ENCODE results near the gene GNG7.

The GNG7 gene

DNA sequence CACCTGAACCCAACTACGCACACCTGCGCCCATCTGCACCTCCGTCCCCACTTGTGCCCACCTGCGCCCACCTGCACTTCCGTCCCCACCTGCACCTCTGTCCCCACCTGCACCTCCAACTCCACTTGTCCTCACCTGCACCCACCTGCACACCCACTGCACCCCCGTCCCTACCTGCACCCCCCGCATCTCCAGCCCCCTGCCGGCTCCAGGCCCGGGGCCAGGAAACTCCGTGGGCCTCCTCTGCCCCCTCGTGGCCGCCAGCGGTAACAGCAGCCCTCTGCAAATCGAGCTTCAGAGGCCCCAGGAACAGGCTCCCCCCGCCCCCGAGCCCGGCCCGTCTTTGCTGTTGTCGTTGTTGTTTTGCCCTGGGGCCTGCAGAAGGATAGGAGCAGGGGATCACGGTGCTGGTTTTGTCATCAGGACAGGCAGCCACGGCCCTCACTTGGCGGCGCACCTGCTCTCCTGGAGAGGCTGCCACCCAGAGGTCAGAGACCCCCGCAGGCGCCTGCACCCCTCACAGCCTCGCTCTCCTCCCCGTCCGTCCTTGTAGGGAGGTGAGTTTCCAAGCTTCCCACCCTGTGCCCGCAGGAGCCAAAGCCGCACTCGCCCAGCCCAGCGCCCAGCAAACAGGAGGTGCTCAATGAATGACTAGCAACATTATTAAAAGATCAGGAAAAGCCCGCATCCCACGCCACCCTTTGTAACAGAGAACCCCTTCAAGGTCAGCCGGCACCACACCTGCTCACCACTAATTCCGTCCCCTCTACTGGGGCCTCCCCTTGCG lies 65.4 kb downstream of the GNG7 start:
- Histone ChIP-seq H3K4me1 (ENCODE audit: control extremely low read depth in 1 of 4, control insufficient read depth in 4 of 4, insufficient read depth in 4 of 4, low read length in 3 of 4) (peaks cover 1 to 28% (median 22%) of the 10 kb centered on the region in 4 experiments), H3K27me3 (replicated peaks in 2 of 5; ENCODE audit: control insufficient read depth in 4 of 5, insufficient read depth in 5 of 5, low read length in 4 of 5) (no peaks in the 10 kb centered on the region), H3K36me3 (ENCODE audit: control insufficient read depth in 4 of 4, insufficient read depth in 4 of 4, low read length in 3 of 4) (no peaks in the 10 kb centered on the region), H3K4me3 (ENCODE audit: control insufficient read depth in 1 of 7, extremely low read depth in 1 of 7, insufficient read depth in 4 of 7, low read depth in 2 of 7, low read length in 6 of 7) (peak overlapping the region in 4 of 7 experiments; percentile 13 to 67 (median 38)), H3K27ac (ENCODE audit: insufficient read depth in 1 of 2, low read depth in 1 of 2, low read length in 2 of 2, poor library complexity in 1 of 2, severe bottlenecking in 2 of 2) (no peak overlapping the region), H3K9me3 (ENCODE audit: control extremely low read depth in 1 of 5, control insufficient read depth in 4 of 5, insufficient read depth in 2 of 5, low read depth in 1 of 5, low read length in 4 of 5) (no peaks in the 10 kb centered on the region)
- 30% methylated on average over 27 of the region's 37 CpGs for WGBS (ENCODE audit: insufficient coverage)
- ChIA-PET POLR2A (interaction anchor here (0.6 kb wide), 3 partner anchors 9 to 160 kb away, joined by 3 to 4 read pairs (median 3); no protein-coding TSS in a partner anchor), CTCF (interaction anchor here (0.5 to 4.0 kb wide), 18 partner anchors 9 to 345 kb away, joined by 3 to 41 read pairs (median 4); partner anchors contain the start of gene LMNB2)
- peak; percentile 72 to 80 (median 78) for DNase-seq

DNA sequence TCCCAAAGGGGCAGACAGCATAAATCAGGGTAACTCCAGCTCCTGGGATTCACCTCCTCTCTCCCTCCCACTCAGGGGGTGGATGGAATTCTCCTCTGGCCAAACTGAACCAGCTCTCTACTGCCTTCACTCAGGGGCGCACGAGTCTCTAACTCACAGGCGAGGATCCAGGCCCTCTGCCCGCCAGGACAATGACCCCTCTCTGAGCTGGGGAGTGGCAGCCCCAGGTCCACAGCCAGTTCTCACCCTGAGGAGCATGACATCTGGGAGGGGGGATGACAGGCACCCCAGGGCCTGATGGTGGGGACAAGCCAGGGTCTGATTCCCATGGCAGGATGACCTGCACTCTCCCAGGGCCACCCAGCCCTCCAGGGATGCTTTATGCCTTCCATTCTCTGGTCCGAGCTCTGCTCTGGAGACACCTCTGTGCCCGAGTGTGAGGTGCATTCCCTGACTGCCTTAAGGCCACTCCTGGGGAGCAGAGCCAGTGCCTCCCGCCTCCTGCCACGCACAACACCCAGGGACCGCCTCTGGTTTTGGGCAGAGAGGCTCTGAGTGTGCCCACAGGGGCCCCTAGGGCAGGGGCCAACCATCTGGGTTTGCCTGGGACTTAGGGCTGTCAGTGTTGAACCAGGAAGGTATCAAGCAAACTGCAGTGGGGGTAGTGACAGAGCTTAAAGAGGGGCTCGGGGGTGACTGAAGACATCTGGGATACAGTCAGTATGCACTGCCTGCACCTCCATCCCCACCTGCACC lies 66.2 kb downstream of the GNG7 start:
- H3K36me3 ChIP-seq (ENCODE audit: control insufficient read depth in 4 of 4, insufficient read depth in 4 of 4, low read length in 3 of 4) = no peaks in the 10 kb centered on the region
- H3K27me3 ChIP-seq (replicated peaks in 2 of 5; ENCODE audit: control insufficient read depth in 4 of 5, insufficient read depth in 5 of 5, low read length in 4 of 5) = no peaks in the 10 kb centered on the region
- POLR2A ChIA-PET = interaction anchor here (0.6 to 0.9 kb wide), 2 partner anchors 46 to 160 kb away, joined by 3 to 5 read pairs; partner anchors contain the start of gene GADD45B

GRCh38 chr19:2634960-2635359 lies 67.5 kb downstream of the GNG7 start:
- POLR2A ChIA-PET = no interaction called here

More for the DNA sequence above, 66.2 kb downstream of the GNG7 start:
- Histone ChIP-seq H3K27ac (ENCODE audit: insufficient read depth in 1 of 2, low read depth in 1 of 2, low read length in 2 of 2, poor library complexity in 1 of 2, severe bottlenecking in 2 of 2) (no peak overlapping the region), H3K4me1 (ENCODE audit: control extremely low read depth in 1 of 4, control insufficient read depth in 4 of 4, insufficient read depth in 4 of 4, low read length in 3 of 4) (peaks cover 1 to 28% (median 23%) of the 10 kb centered on the region in 4 experiments), H3K9me3 (ENCODE audit: control extremely low read depth in 1 of 5, control insufficient read depth in 4 of 5, insufficient read depth in 2 of 5, low read depth in 1 of 5, low read length in 4 of 5) (peaks cover 0 to 2% (median 0%) of the 10 kb centered on the region in 5 experiments), H3K4me3 (ENCODE audit: control insufficient read depth in 1 of 7, extremely low read depth in 1 of 7, insufficient read depth in 4 of 7, low read depth in 2 of 7, low read length in 6 of 7) (no peak overlapping the region)
- 90% methylated on average over 10 of the region's 10 CpGs for WGBS (ENCODE audit: insufficient coverage)
- DNase-seq = no peak
- CTCF ChIA-PET = interaction anchor here (0.5 to 4.0 kb wide), 21 partner anchors 8 to 216 kb away, joined by 3 to 41 read pairs (median 4); no protein-coding TSS in a partner anchor

GRCh38 chr19:2634228-2634951 lies 68.1 kb downstream of the GNG7 start:
- Histone ChIP-seq H3K4me1 (ENCODE audit: control extremely low read depth in 1 of 4, control insufficient read depth in 4 of 4, insufficient read depth in 4 of 4, low read length in 3 of 4) (peaks cover 3 to 35% (median 31%) of the 10 kb centered on the region in 4 experiments), H3K9me3 (ENCODE audit: control extremely low read depth in 1 of 5, control insufficient read depth in 4 of 5, insufficient read depth in 2 of 5, low read depth in 1 of 5, low read length in 4 of 5) (peaks cover 0 to 9% (median 0%) of the 10 kb centered on the region in 5 experiments), H3K4me3 (ENCODE audit: control insufficient read depth in 1 of 7, extremely low read depth in 1 of 7, insufficient read depth in 4 of 7, low read depth in 2 of 7, low read length in 6 of 7) (no peak overlapping the region), H3K27ac (ENCODE audit: insufficient read depth in 1 of 2, low read depth in 1 of 2, low read length in 2 of 2, poor library complexity in 1 of 2, severe bottlenecking in 2 of 2) (no peak overlapping the region), H3K27me3 (replicated peaks in 2 of 5; ENCODE audit: control insufficient read depth in 4 of 5, insufficient read depth in 5 of 5, low read length in 4 of 5) (no peaks in the 10 kb centered on the region), H3K36me3 (ENCODE audit: control insufficient read depth in 4 of 4, insufficient read depth in 4 of 4, low read length in 3 of 4) (no peaks in the 10 kb centered on the region)
- ChIA-PET CTCF (interaction anchor here (0.6 to 4.0 kb wide), 5 partner anchors 11 to 73 kb away, joined by 3 to 41 read pairs (median 4); no protein-coding TSS in a partner anchor), POLR2A (no interaction called here)
- no peak for DNase-seq
- WGBS (ENCODE audit: insufficient coverage) = 94% methylated on average over 21 of the region's 28 CpGs

More at GRCh38 chr19:2634960-2635359, 67.5 kb downstream of the GNG7 start:
- CTCF ChIA-PET = interaction anchor here (1.5 to 4.0 kb wide), 6 partner anchors 7 to 60 kb away, joined by 4 to 41 read pairs (median 10); no protein-coding TSS in a partner anchor
- 100% methylated on average over 5 of the region's 9 CpGs for WGBS (ENCODE audit: insufficient coverage)
- Histone ChIP-seq H3K9me3 (ENCODE audit: control extremely low read depth in 1 of 5, control insufficient read depth in 4 of 5, insufficient read depth in 2 of 5, low read depth in 1 of 5, low read length in 4 of 5) (peaks cover 0 to 9% (median 0%) of the 10 kb centered on the region in 5 experiments), H3K4me1 (ENCODE audit: control extremely low read depth in 1 of 4, control insufficient read depth in 4 of 4, insufficient read depth in 4 of 4, low read length in 3 of 4) (peaks cover 1 to 30% (median 26%) of the 10 kb centered on the region in 4 experiments), H3K36me3 (ENCODE audit: control insufficient read depth in 4 of 4, insufficient read depth in 4 of 4, low read length in 3 of 4) (no peaks in the 10 kb centered on the region), H3K27me3 (replicated peaks in 2 of 5; ENCODE audit: control insufficient read depth in 4 of 5, insufficient read depth in 5 of 5, low read length in 4 of 5) (no peaks in the 10 kb centered on the region), H3K27ac (ENCODE audit: insufficient read depth in 1 of 2, low read depth in 1 of 2, low read length in 2 of 2, poor library complexity in 1 of 2, severe bottlenecking in 2 of 2) (no peak overlapping the region), H3K4me3 (ENCODE audit: control insufficient read depth in 1 of 7, extremely low read depth in 1 of 7, insufficient read depth in 4 of 7, low read depth in 2 of 7, low read length in 6 of 7) (no peak overlapping the region)
- no peak for DNase-seq

DNA sequence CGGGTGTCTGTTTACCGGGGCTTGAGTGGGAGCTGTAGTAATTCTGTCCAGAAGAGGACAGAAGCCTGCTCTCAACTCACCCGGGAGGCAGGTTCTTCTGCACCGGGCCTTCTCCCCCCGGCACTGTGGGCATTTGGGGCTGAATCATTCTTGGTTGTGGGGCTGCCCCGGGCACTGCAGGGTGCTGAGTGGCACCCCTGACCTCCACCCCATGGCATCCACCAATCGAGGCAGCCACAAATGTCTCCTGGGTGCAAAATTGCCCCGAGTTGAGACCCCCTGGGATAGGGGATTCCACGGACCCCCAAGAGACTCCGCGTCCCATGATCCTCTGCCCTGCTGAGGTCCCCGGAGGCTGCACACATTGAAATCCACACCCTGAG lies 68.8 kb downstream of the GNG7 start:
- DNase-seq = no peak
- H3K9me3 ChIP-seq (ENCODE audit: control extremely low read depth in 1 of 5, control insufficient read depth in 4 of 5, insufficient read depth in 2 of 5, low read depth in 1 of 5, low read length in 4 of 5) = peaks cover 0 to 9% (median 0%) of the 10 kb centered on the region in 5 experiments
- H3K4me1 ChIP-seq (ENCODE audit: control extremely low read depth in 1 of 4, control insufficient read depth in 4 of 4, insufficient read depth in 4 of 4, low read length in 3 of 4) = peaks cover 8 to 34% (median 29%) of the 10 kb centered on the region in 4 experiments
- CTCF ChIA-PET = interaction anchor here (0.6 to 1.7 kb wide), 5 partner anchors 11 to 72 kb away, joined by 3 to 6 read pairs (median 4); no protein-coding TSS in a partner anchor
- no peaks in the 10 kb centered on the region for H3K36me3 ChIP-seq (ENCODE audit: control insufficient read depth in 4 of 4, insufficient read depth in 4 of 4, low read length in 3 of 4)
- no peaks in the 10 kb centered on the region for H3K27me3 ChIP-seq (replicated peaks in 2 of 5; ENCODE audit: control insufficient read depth in 4 of 5, insufficient read depth in 5 of 5, low read length in 4 of 5)
- no peak overlapping the region for H3K4me3 ChIP-seq (ENCODE audit: control insufficient read depth in 1 of 7, extremely low read depth in 1 of 7, insufficient read depth in 4 of 7, low read depth in 2 of 7, low read length in 6 of 7)
- POLR2A ChIA-PET = no interaction called here
- WGBS (ENCODE audit: insufficient coverage) = 99% methylated on average over 8 of the region's 12 CpGs
- H3K27ac ChIP-seq (ENCODE audit: insufficient read depth in 1 of 2, low read depth in 1 of 2, low read length in 2 of 2, poor library complexity in 1 of 2, severe bottlenecking in 2 of 2) = no peak overlapping the region

DNA sequence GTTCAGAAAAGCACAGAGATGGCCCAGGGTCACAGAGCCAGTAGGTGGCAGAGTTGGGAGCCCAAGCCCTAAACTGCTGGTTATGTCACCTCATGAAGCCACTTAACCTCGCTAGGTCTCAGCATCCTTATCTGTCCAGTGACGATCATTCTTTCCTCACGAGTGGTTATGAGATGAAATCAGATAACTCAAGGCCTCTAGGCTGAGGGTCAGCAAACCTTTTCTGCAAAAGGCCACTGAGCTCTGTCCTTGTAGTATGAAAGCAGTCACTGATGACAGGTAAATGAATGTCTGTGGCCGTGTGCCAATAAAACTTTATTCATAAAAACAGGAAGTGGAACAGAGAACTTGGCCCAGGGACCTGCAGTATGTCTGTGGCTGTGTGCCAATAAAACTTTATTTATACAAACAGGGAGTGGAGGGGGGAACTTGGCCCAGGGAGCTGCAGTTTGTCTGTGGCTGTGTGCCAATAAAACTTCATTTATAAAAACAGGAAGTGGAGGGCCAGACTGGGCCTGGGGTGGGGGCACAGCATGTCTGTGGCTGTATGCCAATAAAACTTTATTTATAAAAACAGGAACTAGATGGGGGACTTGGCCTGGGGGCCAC lies 71.2 kb downstream of the GNG7 start:
- H3K9me3 ChIP-seq (ENCODE audit: control extremely low read depth in 1 of 5, control insufficient read depth in 4 of 5, insufficient read depth in 2 of 5, low read depth in 1 of 5, low read length in 4 of 5) = peaks cover 0 to 9% (median 0%) of the 10 kb centered on the region in 5 experiments
- no peaks in the 10 kb centered on the region for H3K27me3 ChIP-seq (replicated peaks in 2 of 5; ENCODE audit: control insufficient read depth in 4 of 5, insufficient read depth in 5 of 5, low read length in 4 of 5)
- no peak overlapping the region for H3K27ac ChIP-seq (ENCODE audit: insufficient read depth in 1 of 2, low read depth in 1 of 2, low read length in 2 of 2, poor library complexity in 1 of 2, severe bottlenecking in 2 of 2)
- POLR2A ChIA-PET = interaction anchor here (1.5 kb wide), 1 partner anchor 11 kb away, joined by 5 read pairs; no protein-coding TSS in a partner anchor
- peak in 2 of 3 donors; percentile 88 to 92 for DNase-seq
- peaks cover 8 to 37% (median 34%) of the 10 kb centered on the region in 4 experiments for H3K4me1 ChIP-seq (ENCODE audit: control extremely low read depth in 1 of 4, control insufficient read depth in 4 of 4, insufficient read depth in 4 of 4, low read length in 3 of 4)
- H3K4me3 ChIP-seq (ENCODE audit: control insufficient read depth in 1 of 7, extremely low read depth in 1 of 7, insufficient read depth in 4 of 7, low read depth in 2 of 7, low read length in 6 of 7) = no peak overlapping the region
- CTCF ChIA-PET = interaction anchor here (0.8 to 3.3 kb wide), 3 partner anchors 9 to 13 kb away, joined by 3 to 9 read pairs (median 4); no protein-coding TSS in a partner anchor
- 100% methylated on average over 3 of the region's 4 CpGs for WGBS (ENCODE audit: insufficient coverage)
- no peaks in the 10 kb centered on the region for H3K36me3 ChIP-seq (ENCODE audit: control insufficient read depth in 4 of 4, insufficient read depth in 4 of 4, low read length in 3 of 4)
